DND-41 (cell line): ENCODE results near the gene CFB.

Experiments
- CTCF ChIP-seq: IDR thresholded peaks from 2 replicates; pipeline ENCODE4 v1.5.1; 2012; ENCODE audit warnings: borderline replicate concordance, low read length, moderate library complexity, mild to moderate bottlenecking; ENCODE audit not compliant: poor library complexity, severe bottlenecking; ENCODE audit errors: extremely low read depth
- EZH2 ChIP-seq: IDR thresholded peaks from 3 replicates; pipeline ENCODE4 v1.6.1; 2012; ENCODE audit warnings: borderline replicate concordance, low read depth, mild to moderate bottlenecking, moderate library complexity, low read length, inconsistent platforms; ENCODE audit not compliant: severe bottlenecking

GRCh38 chr6:31966506-31966905, 20.6 kb downstream of the CFB start:
- TF ChIP-seq CTCF = no peak
- no peak for TF ChIP-seq EZH2
